IPS DF 4.7 (cell line): ENCODE results near the gene FARP2.

ENCODE experiments used
- DNase-seq: peaks from one replicate; pipeline ENCODE4 v3.0.0-alpha.2; 2013; ENCODE audit warnings: low spot score; ENCODE audit errors: extremely low read depth

FARP2 gene

DNA sequence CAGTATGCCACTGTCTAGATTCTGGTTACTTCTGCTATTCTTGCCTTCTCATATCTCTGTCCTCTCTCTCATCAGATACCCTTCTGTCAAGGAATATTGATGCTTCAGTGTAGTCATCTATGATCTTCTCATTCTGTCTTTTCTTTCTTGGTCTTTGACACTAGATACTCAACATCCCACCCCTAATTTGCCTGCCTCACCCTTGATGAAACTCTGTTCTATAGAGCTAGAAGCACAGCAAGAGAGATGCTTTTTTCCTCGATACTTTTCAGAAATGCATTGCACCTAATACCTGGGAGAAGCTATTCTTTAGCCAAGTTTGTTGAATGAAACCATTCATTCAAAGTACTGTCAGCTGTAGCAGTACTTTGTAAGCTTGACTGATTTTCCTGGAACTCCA is 30.8 kb upstream of the FARP2 start:
- no peak for DNase-seq

DNA sequence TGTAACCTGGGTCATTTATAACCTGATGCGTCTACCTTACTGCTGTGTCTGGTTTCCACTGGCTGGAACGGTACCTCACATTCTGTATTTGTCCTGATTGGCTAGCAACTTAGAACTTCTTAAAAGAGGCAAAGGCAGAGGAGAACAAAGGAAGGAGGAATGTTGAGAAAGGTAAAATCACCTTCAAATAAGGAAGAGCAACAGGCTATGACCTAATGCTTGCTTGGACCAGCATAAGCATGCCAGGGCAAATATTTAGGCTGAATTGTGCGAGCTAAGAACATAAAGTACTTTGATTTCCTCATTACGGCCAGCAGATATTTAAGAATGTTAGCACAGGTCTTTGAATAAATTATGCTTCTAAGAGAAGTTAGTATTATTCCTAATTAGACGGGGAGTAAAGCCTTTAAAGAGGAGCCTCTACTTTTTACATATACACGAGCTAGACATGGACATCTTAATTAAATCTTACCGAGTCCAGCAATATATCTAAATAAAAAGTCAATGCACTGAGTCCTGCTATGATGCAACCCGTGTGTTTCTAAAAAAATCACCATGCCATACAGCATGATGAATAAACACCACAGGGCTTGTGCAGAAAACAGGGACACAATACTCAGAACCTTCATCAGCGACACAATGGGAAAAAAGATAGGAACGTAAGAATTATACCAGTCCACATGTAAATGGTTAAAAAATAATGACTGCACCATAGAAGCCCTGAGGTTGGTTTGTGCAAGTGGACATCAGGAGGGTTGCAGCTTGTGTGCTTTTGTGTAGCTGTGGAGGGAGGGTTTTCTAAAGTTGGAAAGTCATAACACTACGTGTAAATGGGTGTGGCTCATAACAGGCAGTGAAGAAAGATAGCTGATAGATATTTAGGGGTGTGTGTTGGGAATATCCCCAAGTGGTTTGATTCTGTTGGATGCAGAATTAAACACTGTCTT is 26.1 kb upstream of the FARP2 start:
- no peak for DNase-seq

DNA sequence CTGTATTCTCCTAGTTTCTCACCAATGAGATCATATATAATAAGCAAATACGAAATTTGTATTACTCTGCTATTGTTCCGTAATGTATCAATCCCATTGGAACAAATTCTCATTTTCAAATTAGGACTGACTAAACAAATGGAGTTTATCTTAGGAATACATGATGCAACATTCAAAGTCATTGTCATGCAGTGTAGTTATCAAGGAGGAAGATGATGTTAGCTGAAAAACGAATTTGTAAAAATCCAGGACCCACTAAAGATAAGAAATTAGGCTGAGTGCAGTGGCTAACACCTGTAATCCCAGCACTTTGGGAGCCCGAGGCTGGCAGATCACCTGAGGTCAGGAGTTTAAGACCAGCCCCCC is 25.5 kb upstream of the FARP2 start:
- DNase-seq = no peak

DNA sequence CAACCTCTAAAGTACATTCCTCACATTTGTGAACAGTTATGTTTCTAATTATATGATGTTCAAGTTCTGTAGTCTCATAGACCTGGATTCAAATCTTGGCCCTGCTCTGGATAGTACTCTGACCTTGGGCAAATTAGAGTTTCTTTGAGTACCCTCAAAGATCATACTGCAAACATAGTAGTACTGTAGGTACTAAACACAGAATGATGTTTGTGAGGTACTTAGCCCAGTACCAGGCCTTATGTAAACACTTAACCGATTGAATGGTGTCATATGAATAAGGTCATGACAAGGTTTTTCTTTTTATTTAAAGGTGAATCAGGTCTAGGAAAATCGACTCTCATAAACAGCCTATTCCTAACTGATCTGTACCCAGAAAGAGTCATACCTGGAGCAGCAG is 21.3 kb upstream of the FARP2 start:
- no peak for DNase-seq

DNA sequence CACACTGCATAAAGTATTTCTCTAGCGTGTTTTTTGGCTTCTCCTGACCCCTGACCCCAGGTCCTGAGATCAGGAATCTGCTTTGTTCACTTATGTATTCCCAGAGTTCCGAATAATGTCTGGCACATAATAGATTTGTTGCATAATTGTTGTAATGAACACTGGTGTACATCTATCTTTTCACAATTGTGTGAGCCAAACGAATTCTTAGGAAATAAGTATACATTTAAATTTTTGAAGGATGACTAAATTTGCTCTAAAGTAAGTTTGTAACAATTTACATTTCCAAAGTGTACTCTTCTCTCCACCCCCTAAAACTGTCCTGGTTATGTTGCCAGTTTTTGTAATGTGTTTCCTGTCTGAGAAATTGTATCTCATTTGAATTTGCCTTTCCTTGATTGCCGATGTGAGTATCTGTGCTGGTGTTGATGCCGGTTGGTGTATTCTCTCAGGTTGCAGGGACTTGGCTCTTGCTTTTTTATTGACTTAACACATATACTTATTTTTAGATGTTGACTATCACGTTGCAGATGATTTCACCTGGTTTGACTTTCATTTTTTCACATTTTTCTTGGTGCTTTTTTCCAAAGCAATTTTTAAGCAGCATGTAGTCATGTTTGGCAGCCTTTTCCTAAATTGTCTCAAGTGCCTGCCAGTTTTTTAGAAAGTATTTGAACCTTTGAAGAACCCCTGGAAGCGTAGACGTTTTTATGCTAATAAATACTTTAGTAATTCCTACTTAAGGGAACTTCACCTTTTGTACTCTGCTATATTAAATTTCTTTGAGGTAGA is 16.1 kb upstream of the FARP2 start:
- DNase-seq = no peak

DNA sequence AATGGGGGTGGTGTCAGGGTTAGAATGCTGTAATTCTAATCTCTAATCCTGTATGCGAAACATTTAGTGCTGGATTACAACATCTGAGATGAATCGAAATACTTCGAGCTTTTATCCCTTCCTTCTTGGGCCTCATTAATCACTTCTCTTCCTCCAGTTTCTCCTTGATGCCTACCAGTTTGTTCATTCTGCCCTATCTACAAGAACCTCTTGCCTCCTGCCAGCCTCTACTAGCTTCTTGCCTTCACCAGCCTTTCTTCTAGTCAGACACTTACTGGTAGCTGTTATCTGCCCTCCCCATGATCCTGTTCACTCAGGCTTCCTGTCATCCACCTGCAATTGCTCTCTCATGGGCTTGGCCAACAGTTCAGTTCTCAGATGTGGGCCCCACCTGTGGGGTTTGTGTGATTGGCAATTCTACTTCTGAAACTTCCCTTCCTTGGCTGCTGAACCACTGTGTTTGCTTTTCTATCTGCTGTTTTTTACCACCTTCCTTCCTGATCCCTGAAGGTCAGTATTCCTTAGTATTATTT is 15.4 kb upstream of the FARP2 start:
- no peak for DNase-seq

DNA sequence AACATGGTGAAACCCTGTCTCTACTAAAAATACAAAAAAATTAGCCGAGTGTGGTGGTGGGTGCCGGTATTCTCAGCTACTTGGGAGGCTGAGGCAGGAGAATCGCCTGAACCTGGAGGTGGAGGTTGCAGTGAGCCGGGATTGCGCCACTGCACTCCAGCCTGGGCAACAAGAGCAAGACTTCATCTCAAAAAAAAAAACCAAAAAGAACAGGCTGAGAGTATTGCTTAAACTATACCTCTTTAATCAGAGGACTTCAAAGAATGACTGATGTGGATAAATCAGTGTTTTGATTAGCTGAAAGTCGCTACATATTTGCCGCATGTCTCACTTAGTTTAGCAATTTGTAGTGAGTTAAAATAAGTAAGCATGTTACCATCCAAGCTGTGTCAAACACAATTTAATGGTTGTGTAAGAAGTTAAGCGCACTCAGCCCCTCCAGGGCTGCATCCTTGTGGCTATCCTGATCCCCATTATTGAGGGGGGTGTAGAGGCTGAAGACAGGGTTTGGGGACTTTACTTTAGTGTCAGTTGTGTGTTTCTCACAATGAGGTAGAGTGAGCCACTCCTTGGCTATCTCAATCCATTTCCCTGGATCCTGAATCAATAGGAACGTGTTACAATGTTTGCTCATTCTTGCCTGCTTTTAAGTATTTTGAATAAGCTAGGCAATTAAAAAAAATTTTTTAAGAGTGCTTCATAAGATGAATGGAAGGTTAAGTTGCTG is 11.0 kb upstream of the FARP2 start:
- no peak for DNase-seq

DNA sequence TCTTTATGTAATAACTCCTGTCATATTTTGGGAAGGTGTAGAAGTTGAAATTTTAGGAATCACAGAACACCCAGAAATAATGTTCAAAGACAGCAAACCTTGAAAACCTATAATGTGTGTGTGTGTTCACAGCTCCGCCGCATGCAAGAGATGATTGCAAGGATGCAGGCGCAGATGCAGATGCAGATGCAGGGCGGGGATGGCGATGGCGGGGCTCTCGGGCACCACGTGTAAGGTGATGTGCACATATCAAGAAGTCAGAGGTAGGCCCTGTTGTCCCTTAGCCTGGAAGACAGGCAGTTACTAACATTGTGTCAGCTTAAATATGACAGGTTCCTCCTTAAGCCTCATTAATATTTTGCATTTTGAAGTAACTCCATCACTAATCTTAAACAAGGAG is 6.1 kb upstream of the FARP2 start:
- DNase-seq = no peak

DNA sequence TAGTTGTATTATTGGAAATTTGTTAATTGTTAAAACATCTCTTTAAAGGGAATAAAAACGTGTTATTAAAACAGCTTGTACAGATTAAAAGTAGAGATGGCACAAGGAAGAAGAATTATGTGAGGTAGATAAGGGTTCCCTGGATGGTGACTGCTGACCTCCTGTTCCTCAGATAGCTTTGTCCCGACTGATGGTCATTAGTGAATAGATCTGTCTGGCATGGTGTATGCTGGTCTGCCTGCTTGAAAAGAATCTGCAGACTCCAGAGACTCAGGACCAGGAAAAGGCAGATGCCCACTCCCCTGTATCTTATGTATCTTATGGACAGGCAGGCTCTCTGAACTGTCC is 5.6 kb upstream of the FARP2 start:
- DNase-seq = no peak

DNA sequence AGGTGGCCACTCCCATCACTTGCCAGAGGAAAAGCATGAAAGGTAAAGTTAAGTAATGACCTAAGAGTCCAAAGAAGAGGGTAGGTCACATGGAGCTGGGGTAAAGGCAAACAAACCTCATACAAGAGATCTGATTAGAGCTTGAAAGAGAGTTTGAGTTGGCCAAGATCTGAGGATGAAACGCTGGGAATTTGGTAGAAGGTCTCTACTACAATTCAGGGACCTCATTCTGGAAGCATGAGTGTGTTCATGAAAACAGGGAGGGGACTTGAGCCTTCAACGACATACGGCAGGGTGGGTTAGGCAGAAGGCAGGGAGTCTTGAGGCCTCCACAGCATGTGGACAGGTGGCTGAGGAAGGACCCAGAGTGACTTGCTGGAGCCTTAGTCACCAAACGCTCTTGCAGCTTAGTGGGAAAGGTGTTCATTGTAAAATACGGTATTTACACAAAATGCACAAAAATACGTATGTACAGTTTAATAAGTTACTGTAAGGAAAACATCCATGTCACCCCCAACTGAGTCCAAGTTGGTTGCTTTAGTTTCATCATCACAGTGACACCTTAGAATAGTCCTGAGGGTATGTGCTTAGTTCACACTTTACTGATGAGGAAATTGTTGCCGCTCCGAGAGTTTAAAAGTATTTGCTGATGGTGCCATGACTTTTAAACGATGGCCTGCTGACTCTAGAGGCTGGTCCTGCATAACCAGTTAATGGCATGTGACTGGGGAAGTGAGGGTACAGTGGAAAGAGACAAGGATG is 5.0 kb upstream of the FARP2 start:
- DNase-seq = no peak

DNA sequence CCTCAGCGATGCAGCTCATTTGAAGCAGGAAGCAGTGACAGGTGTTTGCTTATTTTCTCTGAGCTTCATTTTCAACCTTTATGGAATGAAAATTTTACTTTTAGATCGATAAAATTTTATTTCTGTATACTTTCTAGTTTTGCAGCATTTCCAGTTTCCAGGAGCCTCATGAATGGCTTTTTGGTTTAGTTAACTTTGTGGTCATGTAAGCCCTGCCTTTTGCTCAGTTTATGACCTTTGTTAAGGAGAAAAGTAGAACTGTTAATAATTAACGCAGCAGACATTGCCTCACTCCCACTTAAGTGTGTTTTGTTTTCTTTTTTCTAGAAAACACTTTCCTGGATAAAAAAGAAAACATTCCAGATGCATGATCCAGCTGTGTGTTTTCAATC is 4.4 kb upstream of the FARP2 start:
- no peak for DNase-seq

DNA sequence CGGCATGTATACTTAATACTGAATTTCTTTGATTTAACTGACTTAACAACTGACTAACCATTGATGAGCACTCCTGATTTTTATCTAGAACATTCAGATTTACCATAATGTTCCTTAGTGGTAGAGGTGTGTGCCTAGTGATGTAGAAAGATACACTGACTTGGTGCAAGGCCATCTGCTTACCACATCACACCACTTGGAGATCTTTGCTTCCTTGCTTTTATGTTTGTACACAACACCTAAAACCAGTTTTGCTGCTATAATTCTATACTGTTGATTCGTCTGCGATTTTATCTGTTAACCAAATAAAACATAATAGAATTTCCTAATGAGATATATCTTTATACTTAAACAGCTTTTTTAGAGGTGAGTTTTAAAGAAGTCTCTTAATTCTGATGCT is 3.9 kb upstream of the FARP2 start:
- no peak for DNase-seq

DNA sequence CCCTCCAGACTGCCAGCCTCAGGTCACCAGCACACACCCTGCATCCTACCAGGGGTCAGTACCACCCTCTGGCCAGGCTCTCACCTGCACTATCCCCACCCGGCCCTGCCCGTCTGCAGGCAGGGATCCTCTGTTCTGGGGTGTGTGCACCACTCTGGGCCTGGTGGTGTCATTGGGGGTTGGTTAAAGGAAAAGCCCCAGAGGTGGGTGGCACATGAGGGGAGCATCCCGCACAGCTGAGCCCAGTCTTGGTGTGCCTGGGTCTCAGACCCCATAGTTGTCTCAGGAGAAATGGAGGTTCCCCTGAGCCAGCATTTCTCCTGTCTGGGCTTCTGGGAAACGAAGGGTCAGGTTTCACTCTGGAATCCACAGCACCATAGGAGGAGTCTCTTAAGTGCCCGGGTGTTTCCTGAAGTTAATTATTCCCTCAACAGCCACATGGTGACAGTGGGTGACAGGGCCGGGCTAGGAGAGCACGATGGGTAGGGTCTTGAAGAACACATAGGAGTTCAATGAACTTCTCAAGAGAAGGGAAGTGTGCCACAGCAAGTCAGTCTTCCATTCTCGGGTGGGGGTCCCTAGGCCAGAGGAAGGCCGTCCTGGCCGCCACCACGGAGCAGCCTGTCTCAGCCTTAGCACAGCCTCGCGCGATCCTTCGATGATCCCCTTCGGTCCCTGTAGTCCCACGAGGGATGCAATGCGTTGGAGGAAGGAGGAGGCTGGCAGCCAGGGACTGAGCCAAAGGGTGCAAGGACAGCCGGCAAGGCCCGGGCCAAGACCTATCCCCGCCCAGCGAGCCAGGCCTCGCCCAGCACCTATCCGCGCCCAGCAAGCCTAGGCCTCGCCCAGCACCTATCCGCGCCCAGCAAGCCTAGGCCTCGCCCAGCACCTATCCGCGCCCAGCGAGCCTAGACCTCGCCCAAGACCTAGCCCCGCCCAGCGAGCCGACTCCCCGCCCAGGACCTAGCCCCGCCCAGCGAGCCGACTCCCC is 1.1 kb upstream of the FARP2 start:
- peak; percentile 46 for DNase-seq

DNA sequence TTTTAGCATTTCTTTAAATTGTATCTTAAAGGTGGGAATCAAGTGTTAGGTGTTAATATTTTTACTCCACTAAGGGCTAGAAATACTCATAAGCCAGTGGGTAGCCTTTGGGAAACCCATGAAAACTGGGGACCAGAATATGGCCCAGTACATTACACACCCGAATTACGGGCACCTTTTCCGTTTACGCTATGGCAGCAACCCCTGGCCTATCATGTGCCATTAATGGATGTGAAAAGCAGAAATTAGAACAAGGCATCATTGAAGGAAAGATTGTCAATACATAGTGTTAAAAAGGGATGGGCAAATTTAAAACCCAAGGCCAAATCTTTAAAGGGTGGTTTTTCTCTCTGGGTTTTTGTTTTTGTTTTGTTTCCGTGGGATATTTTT is 781 bp downstream of the FARP2 start:
- DNase-seq = no peak

DNA sequence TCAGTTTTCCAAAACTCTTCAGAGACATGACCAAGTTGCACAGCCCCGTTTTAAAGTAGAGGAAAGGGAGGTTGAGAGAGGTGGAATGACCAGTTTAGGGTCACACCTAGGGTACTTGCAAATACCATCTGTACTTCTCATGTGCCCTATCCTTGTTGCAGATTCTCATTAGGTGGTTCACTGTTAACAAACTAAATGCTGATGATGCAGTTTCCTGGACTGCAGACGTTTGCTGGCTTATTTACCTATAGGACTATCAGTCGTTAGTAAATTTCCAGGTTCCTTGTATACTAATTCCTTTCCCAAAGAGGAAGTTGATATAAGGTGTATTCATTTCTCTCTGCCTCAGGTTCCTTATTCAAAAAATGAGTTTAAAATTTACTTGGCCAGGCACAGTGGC is 1.4 kb downstream of the FARP2 start:
- DNase-seq = no peak

DNA sequence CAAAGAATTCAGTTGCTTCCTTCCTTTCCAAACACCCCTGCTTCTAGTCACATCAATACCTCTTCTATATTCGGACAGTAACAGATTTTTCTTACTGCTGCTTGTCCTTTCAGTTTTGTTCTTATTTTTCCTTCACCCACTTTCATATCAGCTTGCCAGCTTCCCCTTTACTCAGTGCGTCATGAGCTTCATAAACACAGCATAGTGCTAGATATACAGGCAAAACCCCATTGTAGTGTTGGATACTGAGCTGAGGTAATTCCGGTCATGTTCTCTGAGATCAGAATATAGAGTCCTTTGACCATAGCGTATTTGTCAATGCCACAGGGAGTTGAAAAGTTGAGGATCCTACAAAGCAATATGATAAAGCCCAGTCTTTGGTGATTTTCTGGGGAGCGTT is 2.4 kb downstream of the FARP2 start:
- no peak for DNase-seq

DNA sequence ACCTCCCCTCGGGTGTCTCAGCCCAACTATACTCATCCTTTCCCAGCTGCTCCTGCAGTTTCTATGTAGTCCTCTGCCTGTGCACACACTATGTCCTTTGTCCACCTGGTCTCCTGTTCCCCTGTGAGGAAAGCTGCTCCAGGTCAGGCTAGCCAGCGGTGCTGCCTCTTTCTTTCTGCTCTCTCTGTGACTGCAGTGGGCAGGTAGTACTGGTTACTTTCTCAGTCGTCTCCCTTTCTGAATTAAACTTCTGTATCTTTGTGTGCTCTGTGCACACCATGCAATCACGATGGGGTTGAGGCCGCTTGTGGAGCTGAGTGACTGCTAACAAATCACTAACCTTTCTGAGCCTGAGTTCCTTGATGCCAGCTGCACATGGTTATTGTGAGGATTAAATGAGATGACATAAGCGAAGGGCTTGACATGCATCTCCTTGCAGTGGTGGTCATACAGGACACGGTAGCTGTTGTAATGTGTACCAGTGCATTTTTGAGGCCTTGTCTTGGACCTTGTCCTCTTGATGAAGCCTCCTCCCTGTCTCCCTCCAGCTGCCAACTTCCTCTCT is 3.5 kb downstream of the FARP2 start:
- no peak for DNase-seq

DNA sequence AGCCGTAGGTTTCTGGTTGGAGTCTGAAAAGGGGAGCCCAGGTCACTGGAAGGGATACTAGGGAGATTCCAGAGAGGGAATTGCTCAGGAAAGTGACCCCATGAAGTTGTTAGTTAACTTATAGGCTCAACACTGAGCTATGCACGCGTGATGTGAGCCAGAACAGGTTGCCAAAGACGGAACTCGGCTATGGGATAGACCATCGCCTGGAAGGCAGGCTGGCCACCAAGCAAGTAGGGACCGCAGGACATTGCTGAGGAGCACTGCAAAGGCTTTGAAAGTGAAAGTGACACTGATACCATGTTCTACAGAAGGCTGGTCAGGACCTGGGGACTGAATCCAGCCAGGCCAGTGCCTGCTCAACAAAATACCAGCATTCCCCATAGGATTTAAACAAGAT is 7.3 kb downstream of the FARP2 start:
- DNase-seq = no peak

DNA sequence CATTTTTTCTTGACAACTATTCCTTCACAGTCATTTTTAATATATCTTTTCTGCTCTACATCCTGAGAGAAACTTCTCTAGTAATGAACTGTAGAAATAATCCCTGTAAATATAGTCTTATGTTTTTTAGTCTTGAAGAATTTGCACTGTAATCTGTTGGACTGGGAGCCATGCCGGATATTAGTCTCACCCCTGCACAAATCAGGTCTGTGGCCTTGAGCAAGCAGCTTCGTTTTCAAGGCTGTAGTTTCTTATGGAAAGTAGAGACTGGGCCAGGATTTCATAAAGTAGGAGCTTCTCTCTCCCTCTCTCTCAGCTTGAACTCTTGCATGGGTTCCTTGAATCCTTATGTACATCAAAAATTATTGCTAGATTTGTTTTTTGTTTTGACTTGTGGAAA is 8.7 kb downstream of the FARP2 start:
- DNase-seq = no peak

DNA sequence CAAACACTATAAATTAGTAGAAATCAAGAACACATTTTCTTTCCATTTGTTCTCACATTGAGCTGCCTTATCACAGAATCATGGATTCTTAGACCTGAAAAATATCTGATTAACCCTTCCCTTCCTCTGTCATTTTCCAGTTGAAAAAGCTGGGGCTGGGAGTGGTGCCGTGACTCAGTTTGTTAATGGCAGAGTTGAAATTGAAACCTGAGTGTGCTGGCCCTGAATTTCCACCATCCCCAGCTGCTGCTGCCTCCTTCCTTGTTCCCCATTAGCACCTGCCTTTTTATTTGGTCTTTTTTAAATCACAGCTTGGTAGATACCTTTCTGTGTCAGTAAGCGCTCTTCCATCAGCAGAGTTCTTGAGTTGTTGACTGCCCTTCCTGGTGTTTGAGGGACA is 10.6 kb downstream of the FARP2 start:
- DNase-seq = no peak
